Astrocyte (in vitro differentiated cells and primary cell): ENCODE measurements around the gene VRK3. TPM values are rescaled to one million over a fixed set of nuclear protein-coding genes. Genes with fewer than 3 reads are reported as not detected.

Experiments used
- DNase-seq: peaks from one replicate; pipeline ENCODE4 v3.0.0-alpha.2; 2010; ENCODE audit warnings: low read depth
- FAIRE-seq: peaks from 2 replicates; lab custom pipeline; 2011; peaks lifted over from hg19 to GRCh38; lab: Jason Lieb, UNC
- H2AFZ ChIP-seq: 2 replicates; pipeline ENCODE4 v1.6.0; 2012; ENCODE audit warnings: low read depth, low read length, inconsistent platforms
- H3K27ac ChIP-seq: 2 replicates; pipeline ENCODE4 v1.5.1; 2011; ENCODE audit warnings: low read depth, low read length, inconsistent platforms
- H3K27me3 ChIP-seq: 2 replicates; pipeline ENCODE4 v1.6.0; 2011; ENCODE audit warnings: low read length, inconsistent platforms; ENCODE audit not compliant: insufficient read depth
- H3K36me3 ChIP-seq: 2 replicates; pipeline ENCODE4 v1.5.1; 2011; ENCODE audit warnings: low read length, inconsistent platforms; ENCODE audit not compliant: insufficient read depth
- H3K4me1 ChIP-seq: 2 replicates; pipeline ENCODE4 v1.5.1; 2011; ENCODE audit warnings: low read length, inconsistent platforms; ENCODE audit not compliant: insufficient read depth
- H3K4me2 ChIP-seq: 2 replicates; pipeline ENCODE4 v1.6.0; 2012; ENCODE audit warnings: low read length, inconsistent platforms
- H3K4me3 ChIP-seq: 2 replicates; pipeline ENCODE4 v1.5.1; 2011; ENCODE audit warnings: low read depth, mild to moderate bottlenecking, low read length, inconsistent platforms; ENCODE audit not compliant: insufficient read depth
- H3K79me2 ChIP-seq: 2 replicates; pipeline ENCODE4 v1.6.0; 2012; ENCODE audit warnings: mild to moderate bottlenecking, low read length, inconsistent platforms; ENCODE audit not compliant: insufficient read depth
- H3K9ac ChIP-seq: 2 replicates; pipeline ENCODE4 v1.6.0; 2012; ENCODE audit warnings: mild to moderate bottlenecking, low read length, inconsistent platforms
- H3K9me3 ChIP-seq: 2 replicates; pipeline ENCODE4 v1.5.1; 2012; ENCODE audit warnings: low read depth, mild to moderate bottlenecking, low read length, inconsistent platforms; ENCODE audit not compliant: insufficient read depth
- H4K20me1 ChIP-seq: 2 replicates; pipeline ENCODE4 v1.6.0; 2012; ENCODE audit warnings: low read length, inconsistent platforms; ENCODE audit not compliant: insufficient read depth
- H3K27ac Mint-ChIP-seq: one replicate; pipeline ENCODE4 v1.8.0; 2021; ENCODE audit warnings: mild to moderate bottlenecking, mixed read lengths; ENCODE audit not compliant: unreplicated experiment
- H3K27me3 Mint-ChIP-seq: one replicate; pipeline ENCODE4 v1.8.0; 2021; ENCODE audit warnings: low read depth, mixed read lengths; ENCODE audit not compliant: unreplicated experiment
- H3K36me3 Mint-ChIP-seq: one replicate; pipeline ENCODE4 v1.8.0; 2021; ENCODE audit warnings: low read depth, mixed read lengths; ENCODE audit not compliant: unreplicated experiment
- H3K4me1 Mint-ChIP-seq: one replicate; pipeline ENCODE4 v1.8.0; 2021; ENCODE audit warnings: low read depth, mixed read lengths; ENCODE audit not compliant: unreplicated experiment
- H3K4me3 Mint-ChIP-seq: one replicate; pipeline ENCODE4 v1.8.0; 2021; ENCODE audit warnings: mild to moderate bottlenecking, moderate library complexity, mixed read lengths; ENCODE audit not compliant: unreplicated experiment
- H3K9me3 Mint-ChIP-seq: one replicate; pipeline ENCODE4 v1.8.0; 2021; ENCODE audit warnings: mild to moderate bottlenecking, mixed read lengths; ENCODE audit not compliant: unreplicated experiment
- EZH2 ChIP-seq: IDR thresholded peaks from 2 replicates; pipeline ENCODE4 v1.6.1; 2012; ENCODE audit warnings: mild to moderate bottlenecking, low read length, inconsistent platforms; ENCODE audit not compliant: insufficient read depth
- total RNA-seq: library from RNA; stranded (reverse); gene quantifications from 2 replicates; pipeline ENCODE4 v1.2.1, GENCODE V29; 2021
- TF ChIP-seq, protein P1 (sequence below): IDR thresholded peaks from 2 replicates; pipeline ENCODE4 v1.5.1; 2011; ENCODE audit warnings: low read depth, mild to moderate bottlenecking, inconsistent platforms, low read length, moderate library complexity; ENCODE audit not compliant: insufficient read depth

Gene VRK3
- total RNA-seq, 1 donor from 2014 or later = 33.0 TPM

DNA sequence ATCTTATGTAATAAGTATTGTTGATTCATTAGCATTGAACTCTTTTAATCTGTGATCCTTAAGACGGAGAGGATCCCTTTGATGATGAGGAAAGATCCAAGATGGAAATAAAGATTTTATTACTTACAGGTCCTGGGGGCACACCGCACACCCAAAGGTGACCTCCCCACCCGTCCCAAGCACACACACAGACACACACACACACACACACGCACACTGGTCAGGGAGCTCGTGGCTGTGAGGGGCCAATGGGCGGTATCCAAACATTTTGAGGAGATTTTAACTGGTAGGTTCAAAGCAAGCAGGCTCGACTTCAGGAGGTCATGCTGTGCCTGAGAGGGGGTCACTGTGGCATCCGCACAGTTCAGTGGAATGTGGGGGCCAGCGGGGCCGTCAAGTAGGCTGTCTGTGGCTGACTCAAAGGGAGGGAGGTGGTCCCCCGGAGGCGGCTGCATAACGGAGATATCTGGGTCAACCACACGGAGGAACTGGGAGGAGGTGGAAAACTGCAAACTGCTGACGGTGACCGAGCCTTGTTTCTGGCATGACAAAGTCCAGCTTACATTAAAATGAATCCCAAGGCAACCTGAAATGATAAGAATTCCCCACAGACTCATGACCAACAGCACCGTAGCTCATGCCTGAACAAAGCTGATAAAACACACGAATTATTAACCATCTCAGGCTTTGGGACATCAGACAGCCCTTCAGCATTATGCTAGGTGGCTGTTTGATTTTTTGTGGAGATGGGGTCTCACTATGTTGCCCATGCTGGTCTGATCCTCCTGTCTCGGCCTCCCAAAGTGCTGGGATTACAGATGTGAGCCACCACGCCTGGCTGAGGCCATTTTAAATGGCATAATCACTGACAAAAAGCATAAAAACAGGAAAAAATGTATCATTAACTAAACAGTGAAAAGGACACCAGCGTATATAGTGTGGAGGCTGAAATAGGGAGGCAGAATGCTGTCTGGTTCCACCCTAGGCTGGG lies 43.3 kb downstream of the VRK3 start:
- Mint-ChIP-seq H3K27ac (no peak overlapping the region), H3K4me3 (no peak overlapping the region)
- FAIRE-seq = no peak

DNA sequence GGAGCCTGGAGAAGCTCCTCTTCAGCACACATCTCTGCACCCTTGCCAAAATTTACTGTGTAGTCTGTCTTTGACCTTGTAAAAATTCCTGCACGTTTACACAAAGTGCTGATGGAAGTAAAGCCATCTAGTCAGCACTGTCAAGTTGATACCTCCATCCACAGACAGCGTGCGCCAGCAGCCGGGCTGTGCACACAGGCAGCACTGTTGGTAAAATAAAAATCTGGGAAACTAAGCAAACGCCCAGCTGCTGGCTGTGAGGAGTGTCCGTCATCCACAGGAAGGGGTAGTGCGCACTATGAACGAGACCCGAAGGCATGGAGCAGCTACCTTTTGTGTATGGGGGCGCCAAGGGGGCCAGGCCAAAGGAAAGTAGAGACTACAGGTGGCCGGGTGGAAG lies 46.8 kb downstream of the VRK3 start:
- no peak overlapping the region for H3K27ac Mint-ChIP-seq
- Histone ChIP-seq H3K79me2 (no peaks in the 10 kb centered on the region), H4K20me1 (no peaks in the 10 kb centered on the region), H3K27me3 (no peaks in the 10 kb centered on the region), H3K4me2 (no peak overlapping the region), H3K4me3 (no peak overlapping the region), H2AFZ (no peak overlapping the region), H3K4me1 (no peaks in the 10 kb centered on the region), H3K36me3 (no peaks in the 10 kb centered on the region), H3K27ac (no peak overlapping the region), H3K9ac (no peak overlapping the region), H3K9me3 (no peaks in the 10 kb centered on the region)
- FAIRE-seq (no peak), DNase-seq (no peak)
- TF ChIP-seq EZH2 = no peak
- TF ChIP-seq, protein P1, sequence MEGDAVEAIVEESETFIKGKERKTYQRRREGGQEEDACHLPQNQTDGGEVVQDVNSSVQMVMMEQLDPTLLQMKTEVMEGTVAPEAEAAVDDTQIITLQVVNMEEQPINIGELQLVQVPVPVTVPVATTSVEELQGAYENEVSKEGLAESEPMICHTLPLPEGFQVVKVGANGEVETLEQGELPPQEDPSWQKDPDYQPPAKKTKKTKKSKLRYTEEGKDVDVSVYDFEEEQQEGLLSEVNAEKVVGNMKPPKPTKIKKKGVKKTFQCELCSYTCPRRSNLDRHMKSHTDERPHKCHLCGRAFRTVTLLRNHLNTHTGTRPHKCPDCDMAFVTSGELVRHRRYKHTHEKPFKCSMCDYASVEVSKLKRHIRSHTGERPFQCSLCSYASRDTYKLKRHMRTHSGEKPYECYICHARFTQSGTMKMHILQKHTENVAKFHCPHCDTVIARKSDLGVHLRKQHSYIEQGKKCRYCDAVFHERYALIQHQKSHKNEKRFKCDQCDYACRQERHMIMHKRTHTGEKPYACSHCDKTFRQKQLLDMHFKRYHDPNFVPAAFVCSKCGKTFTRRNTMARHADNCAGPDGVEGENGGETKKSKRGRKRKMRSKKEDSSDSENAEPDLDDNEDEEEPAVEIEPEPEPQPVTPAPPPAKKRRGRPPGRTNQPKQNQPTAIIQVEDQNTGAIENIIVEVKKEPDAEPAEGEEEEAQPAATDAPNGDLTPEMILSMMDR = no peak
- no peaks in the 10 kb centered on the region for H3K4me1 Mint-ChIP-seq
- H3K36me3 Mint-ChIP-seq = peaks cover 15% of the 10 kb centered on the region
- H3K4me3 Mint-ChIP-seq = no peak overlapping the region
- peaks cover under 1% of the 10 kb centered on the region for H3K9me3 Mint-ChIP-seq
- H3K27me3 Mint-ChIP-seq = peaks cover 4% of the 10 kb centered on the region

More for the DNA sequence above, 43.3 kb downstream of the VRK3 start:
- Histone ChIP-seq H3K4me3 (no peak overlapping the region), H4K20me1 (peaks cover 22% of the 10 kb centered on the region), H3K9ac (no peak overlapping the region), H3K9me3 (no peaks in the 10 kb centered on the region), H2AFZ (no peak overlapping the region), H3K36me3 (no peaks in the 10 kb centered on the region), H3K27me3 (no peaks in the 10 kb centered on the region), H3K27ac (no peak overlapping the region), H3K79me2 (no peaks in the 10 kb centered on the region), H3K4me2 (no peak overlapping the region), H3K4me1 (no peaks in the 10 kb centered on the region)
- Mint-ChIP-seq H3K9me3 (no peaks in the 10 kb centered on the region), H3K36me3 (peaks cover 23% of the 10 kb centered on the region), H3K27me3 (no peaks in the 10 kb centered on the region), H3K4me1 (no peaks in the 10 kb centered on the region)
- TF ChIP-seq, protein P1 = no peak
- no peak for TF ChIP-seq EZH2
- no peak for DNase-seq

DNA sequence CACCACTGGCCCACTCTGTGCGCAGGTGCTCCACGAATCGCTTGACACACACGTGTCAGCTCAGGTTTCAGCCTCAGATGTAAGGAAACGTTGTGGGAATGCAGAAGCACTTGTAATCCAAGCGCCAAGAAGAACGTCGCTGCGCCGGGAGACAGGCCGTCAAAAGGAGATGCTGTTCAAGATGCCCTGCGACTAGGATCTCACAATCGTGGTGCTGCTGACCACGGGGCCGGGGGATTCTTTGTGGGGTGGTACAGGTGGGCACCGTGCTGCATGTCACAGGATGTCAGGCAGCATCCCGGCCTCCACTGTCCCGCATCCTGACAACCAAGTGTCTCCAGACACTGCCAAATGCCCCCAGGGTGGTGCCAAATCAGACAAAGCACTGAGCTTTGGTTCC lies 47.3 kb downstream of the VRK3 start:
- H3K36me3 ChIP-seq = no peaks in the 10 kb centered on the region
- H2AFZ ChIP-seq = no peak overlapping the region
- Mint-ChIP-seq H3K36me3 (peaks cover 17% of the 10 kb centered on the region), H3K4me1 (no peaks in the 10 kb centered on the region), H3K27ac (no peak overlapping the region), H3K9me3 (peaks cover 2% of the 10 kb centered on the region), H3K4me3 (no peak overlapping the region), H3K27me3 (peaks cover 7% of the 10 kb centered on the region)
- FAIRE-seq = no peak
- H3K9ac ChIP-seq = no peak overlapping the region
- H3K9me3 ChIP-seq = no peaks in the 10 kb centered on the region
- no peaks in the 10 kb centered on the region for H3K79me2 ChIP-seq
- H3K27ac ChIP-seq = no peak overlapping the region
- no peak overlapping the region for H3K4me3 ChIP-seq
- H3K4me1 ChIP-seq = no peaks in the 10 kb centered on the region
- no peaks in the 10 kb centered on the region for H4K20me1 ChIP-seq
- no peaks in the 10 kb centered on the region for H3K27me3 ChIP-seq
- H3K4me2 ChIP-seq = no peak overlapping the region
- TF ChIP-seq, protein P1 = no peak
- no peak for TF ChIP-seq EZH2
- DNase-seq = no peak
